SK-N-SH treated with all-trans-retinoic acid at 6 μM for 48 hours (cell line): ENCODE data around the gene CHPF2.

Source experiments
- ARNTL ChIP-seq: fragments of 450-650 bp; formaldehyde crosslinking; IDR thresholded peaks from 2 replicates; pipeline ENCODE4 v1.5.0; 2020; ENCODE audit warnings: low read depth, mild to moderate bottlenecking, moderate library complexity, borderline replicate concordance
- ISL1 ChIP-seq: fragments of 250-450 bp; sonication (Bioruptor Pico); IDR thresholded peaks from 2 replicates; pipeline ENCODE4 v2.1.2; 2022; ENCODE audit warnings: mild to moderate bottlenecking, moderate library complexity
- RARB ChIP-seq: fragments of 250-450 bp; sonication (Bioruptor Pico); IDR thresholded peaks from 2 replicates; pipeline ENCODE4 v1.8.0; 2021; ENCODE audit warnings: mild to moderate bottlenecking, moderate library complexity
- ZC3H10 ChIP-seq: fragments of 250-450 bp; sonication (Bioruptor Pico); IDR thresholded peaks from 2 replicates; pipeline ENCODE4 v1.5.1; 2021; ENCODE audit warnings: mild to moderate bottlenecking, moderate library complexity
- ZNF565 ChIP-seq: fragments of 450-650 bp; formaldehyde crosslinking; conservative IDR thresholded peaks from 2 replicates; pipeline ENCODE4 v1.5.0; 2020; ENCODE audit warnings: low read depth, mild to moderate bottlenecking, moderate library complexity
- ZNF70 ChIP-seq: fragments of 450-650 bp; formaldehyde crosslinking; IDR thresholded peaks from 2 replicates; pipeline ENCODE4 v1.5.0; 2020; ENCODE audit warnings: mild to moderate bottlenecking, moderate library complexity
- TF ChIP-seq, protein P1 (sequence below): fragments of 250-450 bp; sonication (Bioruptor Pico); IDR thresholded peaks from 2 replicates; pipeline ENCODE4 v1.8.0; 2020; ENCODE audit warnings: mild to moderate bottlenecking, moderate library complexity, borderline replicate concordance

DNA sequence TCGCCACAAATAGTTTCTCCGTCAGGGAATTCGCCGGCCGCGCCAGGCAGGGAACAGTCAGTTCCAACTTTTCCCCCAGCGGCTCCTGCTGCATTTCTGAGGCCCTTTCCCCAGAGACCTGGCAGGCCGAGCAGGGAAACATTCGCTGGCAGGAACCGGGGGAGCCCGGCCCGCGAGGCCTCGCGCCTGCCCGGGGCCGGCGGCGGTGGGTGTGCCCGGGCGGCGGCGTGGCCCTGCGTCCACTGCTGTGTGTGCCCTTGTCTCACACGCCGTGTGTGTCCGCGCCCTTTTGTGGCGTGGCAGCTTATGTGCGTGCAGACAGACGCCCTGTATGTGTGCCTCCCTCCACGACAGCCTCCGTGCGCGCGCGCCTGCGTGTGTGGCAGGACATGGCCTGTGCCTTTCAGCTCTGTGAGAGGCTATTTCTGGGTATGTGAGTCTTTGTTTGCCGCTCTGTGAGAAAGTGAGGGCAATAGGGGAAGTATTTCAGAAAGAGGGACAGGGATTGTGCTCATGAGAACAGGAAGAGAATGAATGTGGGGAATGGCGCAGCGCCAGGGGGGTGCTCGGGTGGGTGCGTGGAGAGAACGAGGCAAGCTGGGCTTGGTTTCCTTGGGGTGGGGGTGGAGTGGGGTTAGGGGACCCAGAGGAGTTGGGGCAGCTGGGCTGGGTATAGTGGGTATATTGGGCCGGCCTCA, 16.9 kb downstream of the CHPF2 start:
- TF ChIP-seq, protein P1, sequence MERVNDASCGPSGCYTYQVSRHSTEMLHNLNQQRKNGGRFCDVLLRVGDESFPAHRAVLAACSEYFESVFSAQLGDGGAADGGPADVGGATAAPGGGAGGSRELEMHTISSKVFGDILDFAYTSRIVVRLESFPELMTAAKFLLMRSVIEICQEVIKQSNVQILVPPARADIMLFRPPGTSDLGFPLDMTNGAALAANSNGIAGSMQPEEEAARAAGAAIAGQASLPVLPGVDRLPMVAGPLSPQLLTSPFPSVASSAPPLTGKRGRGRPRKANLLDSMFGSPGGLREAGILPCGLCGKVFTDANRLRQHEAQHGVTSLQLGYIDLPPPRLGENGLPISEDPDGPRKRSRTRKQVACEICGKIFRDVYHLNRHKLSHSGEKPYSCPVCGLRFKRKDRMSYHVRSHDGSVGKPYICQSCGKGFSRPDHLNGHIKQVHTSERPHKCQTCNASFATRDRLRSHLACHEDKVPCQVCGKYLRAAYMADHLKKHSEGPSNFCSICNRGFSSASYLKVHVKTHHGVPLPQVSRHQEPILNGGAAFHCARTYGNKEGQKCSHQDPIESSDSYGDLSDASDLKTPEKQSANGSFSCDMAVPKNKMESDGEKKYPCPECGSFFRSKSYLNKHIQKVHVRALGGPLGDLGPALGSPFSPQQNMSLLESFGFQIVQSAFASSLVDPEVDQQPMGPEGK = no peak
- TF ChIP-seq ZNF565 (CRISPR knock-in tag) (no peak), ISL1 (CRISPR knock-in tag) (no peak), RARB (CRISPR knock-in tag) (no peak), ZC3H10 (no peak), ARNTL (CRISPR knock-in tag) (no peak), ZNF70 (no peak)
